DND-41 (cell line): ENCODE data around the gene TNS3.

ENCODE experiments used
- ATAC-seq: fragments of 200-7000 bp; cut with Tn5 transposase; 3 replicates; pipeline ENCODE4 v1.9.1; 2021; ENCODE audit warnings: low read depth; ENCODE audit not compliant: insufficient read depth
- DNase-seq: peaks from one replicate; pipeline ENCODE4 v3.0.0-alpha.2; 2020
- H2AFZ ChIP-seq: 2 replicates; pipeline ENCODE4 v1.6.0; 2012; ENCODE audit warnings: low read depth, low read length
- H3K27ac ChIP-seq: 2 replicates; pipeline ENCODE4 v1.5.1; 2012; ENCODE audit warnings: low read length, inconsistent platforms
- H3K27me3 ChIP-seq: fragments of 200-600 bp; sonication (generic); 2 replicates; pipeline ENCODE4 v1.6.0; 2012; ENCODE audit warnings: low read length, mild to moderate bottlenecking, inconsistent platforms; ENCODE audit not compliant: insufficient read depth, poor library complexity
- H3K36me3 ChIP-seq: 2 replicates; pipeline ENCODE4 v1.5.1; 2012; ENCODE audit warnings: low read length, inconsistent platforms; ENCODE audit not compliant: insufficient read depth
- H3K4me1 ChIP-seq: 2 replicates; pipeline ENCODE4 v1.5.1; 2012; ENCODE audit warnings: mild to moderate bottlenecking, low read length; ENCODE audit not compliant: insufficient read depth
- H3K4me2 ChIP-seq: 2 replicates; pipeline ENCODE4 v1.6.0; 2012; ENCODE audit warnings: mild to moderate bottlenecking, moderate library complexity, low read length, inconsistent platforms; ENCODE audit not compliant: insufficient read depth
- H3K4me3 ChIP-seq, 2 experiments: fragments of 200-600 bp in 1 of 2; shearing (Covaris generic) in 1 of 2; 2 replicates each; pipeline ENCODE4 v1.5.1; 2012 to 2016; ENCODE audit warnings: inconsistent platforms in 2 of 2, low read length in 2 of 2, mild to moderate bottlenecking in 2 of 2, low read depth in 1 of 2, moderate library complexity in 1 of 2
- H3K79me2 ChIP-seq: 2 replicates; pipeline ENCODE4 v1.6.0; 2012; ENCODE audit warnings: low read length, inconsistent platforms; ENCODE audit not compliant: insufficient read depth
- H3K9ac ChIP-seq: 2 replicates; pipeline ENCODE4 v1.6.0; 2012; ENCODE audit warnings: low read depth, mild to moderate bottlenecking, inconsistent platforms, low read length, moderate library complexity
- H3K9me3 ChIP-seq: 2 replicates; pipeline ENCODE4 v1.5.1; 2012; ENCODE audit warnings: low read length, moderate library complexity, mild to moderate bottlenecking, inconsistent platforms; ENCODE audit not compliant: insufficient read depth, severe bottlenecking
- H4K20me1 ChIP-seq: 2 replicates; pipeline ENCODE4 v1.6.0; 2012; ENCODE audit warnings: low read length; ENCODE audit not compliant: insufficient read depth
- CTCF ChIP-seq: IDR thresholded peaks from 2 replicates; pipeline ENCODE4 v1.5.1; 2012; ENCODE audit warnings: borderline replicate concordance, low read length, moderate library complexity, mild to moderate bottlenecking; ENCODE audit not compliant: poor library complexity, severe bottlenecking; ENCODE audit errors: extremely low read depth
- EZH2 ChIP-seq: IDR thresholded peaks from 3 replicates; pipeline ENCODE4 v1.6.1; 2012; ENCODE audit warnings: borderline replicate concordance, low read depth, mild to moderate bottlenecking, moderate library complexity, low read length, inconsistent platforms; ENCODE audit not compliant: severe bottlenecking

Gene TNS3

GRCh38 chr7:47373871-47374451 is 207.9 kb downstream of the TNS3 start:
- Histone ChIP-seq H3K4me1 (no peaks in the 10 kb centered on the region), H3K4me3 (no peak overlapping the region), H3K27ac (no peak overlapping the region), H3K9me3 (no peaks in the 10 kb centered on the region), H3K36me3 (no peaks in the 10 kb centered on the region), H3K79me2 (no peaks in the 10 kb centered on the region), H4K20me1 (no peaks in the 10 kb centered on the region), H2AFZ (no peak overlapping the region), H3K9ac (no peak overlapping the region), H3K27me3 (no peaks in the 10 kb centered on the region), H3K4me2 (no peak overlapping the region)
- DNase-seq (no peak), ATAC-seq (no peak)
- TF ChIP-seq EZH2 (no peak), CTCF (no peak)

- no peaks in the 10 kb centered on the region for H3K4me1 ChIP-seq
- no peak for DNase-seq
These were observed 210.1 kb downstream of the TNS3 start for GRCh38 chr7:47371733-47372368.

DNA sequence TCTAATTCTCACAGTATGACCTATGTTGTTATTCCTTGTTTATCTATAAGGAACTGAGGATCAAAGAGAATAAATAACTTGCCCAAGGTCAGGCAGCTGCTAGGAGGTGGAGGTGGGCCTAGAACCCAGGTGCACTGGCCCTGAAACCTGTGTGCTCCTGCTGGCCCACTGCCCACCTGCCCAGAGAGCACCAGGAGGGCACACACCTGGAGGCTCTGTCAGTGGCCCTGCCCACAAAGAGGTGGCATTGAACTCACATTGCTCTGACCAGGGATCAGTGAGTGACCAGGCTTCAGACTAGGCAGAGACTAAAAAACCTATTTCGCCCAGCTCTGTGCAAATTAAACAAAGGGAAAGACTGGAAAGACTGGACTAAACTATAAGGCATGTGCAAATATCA is 210.6 kb downstream of the TNS3 start:
- Histone ChIP-seq H3K79me2 (no peaks in the 10 kb centered on the region), H3K4me1 (no peaks in the 10 kb centered on the region), H3K36me3 (no peaks in the 10 kb centered on the region), H3K4me2 (no peak overlapping the region), H3K27ac (no peak overlapping the region), H2AFZ (no peak overlapping the region), H3K9ac (no peak overlapping the region), H3K9me3 (peaks cover 4% of the 10 kb centered on the region), H4K20me1 (no peaks in the 10 kb centered on the region), H3K4me3 (no peak overlapping the region), H3K27me3 (no peaks in the 10 kb centered on the region)
- DNase-seq, result no peak
- no peak for ATAC-seq
- TF ChIP-seq CTCF (no peak), EZH2 (no peak)

More at GRCh38 chr7:47371733-47372368, 210.1 kb downstream of the TNS3 start:
- Histone ChIP-seq H3K27ac (no peak overlapping the region), H3K9ac (no peak overlapping the region), H3K79me2 (no peaks in the 10 kb centered on the region), H3K36me3 (no peaks in the 10 kb centered on the region), H4K20me1 (no peaks in the 10 kb centered on the region), H3K27me3 (no peaks in the 10 kb centered on the region), H3K4me2 (no peak overlapping the region), H3K4me3 (no peak overlapping the region), H2AFZ (no peak overlapping the region), H3K9me3 (peaks cover 4% of the 10 kb centered on the region)
- no peak for ATAC-seq
- TF ChIP-seq CTCF (no peak), EZH2 (no peak)
